Gastroesophageal sphincter (tissue), 2 donors: Measurements from ENCODE around the gene VGF.

ENCODE experiments used
- POLR2A ChIP-seq, 2 donors: fragments of 450-650 bp; IDR thresholded peaks; one replicate each; pipeline ENCODE4 v1.6.1; 2017; ENCODE audit warnings: antibody characterized with exemption in 2 of 2, mild to moderate bottlenecking in 2 of 2, moderate library complexity in 1 of 2
- POLR2AphosphoS5 ChIP-seq: sonication (generic); formaldehyde crosslinking; IDR thresholded peaks from one replicate; pipeline ENCODE4 v1.6.1; 2017; ENCODE audit warnings: antibody characterized with exemption

DNA sequence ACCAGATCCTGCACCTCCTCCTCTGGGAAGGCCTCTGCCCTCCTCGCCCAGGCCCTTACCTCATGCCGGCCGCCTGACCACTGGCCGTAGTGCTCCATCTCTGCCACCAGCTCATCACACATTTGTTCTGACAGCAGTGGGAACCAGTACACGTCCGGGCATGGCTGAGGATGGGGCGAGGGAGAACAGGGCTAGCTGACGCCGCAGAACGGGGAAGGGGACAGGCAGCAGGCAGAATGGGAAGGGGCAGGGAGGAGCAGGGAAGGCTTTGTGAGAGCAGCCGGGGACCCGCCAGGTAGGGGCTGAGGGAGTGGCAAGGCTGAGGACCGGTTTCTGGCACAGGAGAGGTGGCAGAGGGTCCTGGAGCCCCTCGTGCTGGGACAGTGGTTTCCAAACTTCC is 43.4 kb upstream of the VGF start:
- TF ChIP-seq POLR2AphosphoS5 (no peak), POLR2A (IDR thresholded peaks at IDR 0.05) (no peak)
